Non-pigmented ciliary epithelial cell (primary cell): Measurements from ENCODE around the gene ITGAV.

Experiments used
- DNase-seq: peaks from one replicate; pipeline ENCODE4 v3.0.0-alpha.2; 2010; ENCODE audit warnings: low read depth

ITGAV gene

DNA sequence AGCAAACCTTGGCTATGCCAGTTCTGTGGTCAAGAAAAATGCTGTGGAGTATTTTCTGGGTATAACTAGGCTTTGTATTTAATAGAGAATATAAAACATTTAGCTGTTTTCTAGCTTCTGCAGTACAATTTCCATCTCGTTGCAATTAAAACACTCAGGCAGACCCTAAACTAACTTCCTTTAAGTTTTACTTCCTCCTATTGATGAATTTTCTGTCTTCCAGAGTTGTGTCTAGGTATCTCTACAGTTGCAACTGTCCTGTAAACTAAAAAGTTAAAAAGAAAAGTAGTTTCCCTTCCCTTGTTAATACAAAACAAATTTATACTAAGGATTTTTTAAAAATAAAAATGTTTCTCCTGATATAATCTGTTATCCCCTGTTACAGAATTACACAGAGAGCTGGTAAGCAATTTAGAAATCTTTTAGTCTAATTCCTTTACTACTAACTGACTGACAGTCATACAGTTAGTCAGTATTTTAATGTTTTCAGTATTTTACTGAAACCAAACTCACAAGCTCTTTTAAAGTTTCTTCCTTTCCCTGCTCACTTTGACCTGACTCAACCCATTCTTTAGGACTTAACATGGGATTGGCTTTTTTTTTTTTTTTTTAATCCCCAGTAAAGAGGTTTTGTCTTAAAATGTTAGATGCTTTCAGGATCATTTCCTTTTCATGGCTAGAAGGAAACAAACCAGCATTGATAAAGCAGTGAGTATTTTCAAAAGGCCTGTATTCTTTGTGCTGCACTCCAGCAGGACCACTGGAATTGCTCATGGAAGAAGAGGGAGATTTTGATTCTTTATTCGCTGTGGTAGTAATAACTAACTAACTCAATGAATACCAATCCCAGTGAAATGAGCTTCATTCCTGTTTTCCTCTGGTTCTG, 22.9 kb downstream of the ITGAV start:
- DNase-seq = no peak

DNA sequence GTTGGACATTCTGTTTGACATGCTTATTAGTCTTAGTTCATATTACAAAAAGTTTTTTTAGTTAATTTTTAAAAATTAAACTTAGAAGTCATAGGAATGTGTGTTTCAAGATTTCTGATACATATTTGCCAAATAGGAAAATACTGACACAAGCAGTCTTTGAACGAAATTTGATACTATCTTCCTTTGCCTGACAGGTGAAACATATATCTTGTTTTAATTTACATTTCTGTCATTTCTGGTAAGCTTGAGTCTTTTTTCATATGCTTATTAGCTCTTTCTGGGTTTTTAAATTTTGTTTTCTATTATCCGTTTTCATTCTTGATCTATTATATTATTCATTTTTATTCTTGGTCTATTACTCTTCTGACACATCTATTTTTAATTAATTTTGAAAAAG, 24.5 kb downstream of the ITGAV start:
- no peak for DNase-seq

DNA sequence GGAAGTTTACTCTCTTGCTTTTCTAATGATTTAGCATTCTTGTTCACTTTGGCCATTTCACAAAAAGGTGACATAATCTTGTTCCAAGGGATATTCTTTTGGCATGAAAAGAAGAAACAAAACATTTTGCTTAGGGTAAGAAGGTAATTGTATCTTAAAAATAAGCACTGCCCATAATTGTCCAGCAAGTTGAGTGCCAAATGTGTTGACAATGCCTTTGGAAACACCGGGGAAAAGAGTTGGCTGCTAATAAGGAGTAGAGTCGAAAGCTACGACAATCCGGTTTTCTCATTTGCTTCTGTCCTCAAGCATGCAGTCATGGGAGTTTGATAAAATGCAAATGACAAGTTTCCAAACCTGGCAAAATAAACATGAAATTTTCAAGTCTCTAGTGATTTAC, 27.3 kb downstream of the ITGAV start:
- no peak for DNase-seq

DNA sequence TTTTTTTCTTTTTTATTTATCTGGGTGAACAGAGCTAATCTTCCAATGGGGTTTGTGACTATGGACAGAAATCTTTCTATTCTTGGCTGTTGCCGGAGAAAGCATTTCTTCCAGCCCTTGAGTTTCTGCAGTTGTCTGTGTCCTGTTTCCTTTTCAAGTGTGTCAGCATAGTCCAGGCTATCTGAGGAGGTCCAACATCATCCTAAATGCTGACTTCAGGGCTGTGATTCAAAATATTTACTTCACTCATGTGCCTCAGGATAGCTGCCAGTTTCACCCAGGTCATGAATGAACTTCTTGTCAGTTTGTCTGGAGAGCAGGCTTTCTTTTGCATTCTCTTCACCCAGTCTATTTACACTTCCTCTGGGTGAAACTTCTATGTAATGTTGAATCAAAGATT, 27.9 kb downstream of the ITGAV start:
- no peak for DNase-seq

DNA sequence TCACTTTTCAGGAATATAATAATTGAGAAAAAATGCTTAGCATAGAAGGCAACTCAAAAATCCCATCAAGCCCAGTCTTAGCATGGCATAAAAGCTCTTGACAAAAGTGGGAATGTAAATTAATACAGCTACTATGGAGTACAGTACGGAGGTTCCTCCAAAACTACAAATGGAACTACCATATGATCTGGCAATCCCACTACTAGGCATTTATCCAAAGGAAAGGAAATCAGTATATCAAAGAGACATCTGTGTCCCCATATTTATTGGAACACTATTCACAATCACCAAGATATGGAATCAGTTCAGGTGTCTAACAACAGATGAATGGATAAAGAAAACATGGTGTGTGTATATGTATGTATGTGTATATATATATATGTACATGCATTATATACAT, 28.8 kb downstream of the ITGAV start:
- no peak for DNase-seq

DNA sequence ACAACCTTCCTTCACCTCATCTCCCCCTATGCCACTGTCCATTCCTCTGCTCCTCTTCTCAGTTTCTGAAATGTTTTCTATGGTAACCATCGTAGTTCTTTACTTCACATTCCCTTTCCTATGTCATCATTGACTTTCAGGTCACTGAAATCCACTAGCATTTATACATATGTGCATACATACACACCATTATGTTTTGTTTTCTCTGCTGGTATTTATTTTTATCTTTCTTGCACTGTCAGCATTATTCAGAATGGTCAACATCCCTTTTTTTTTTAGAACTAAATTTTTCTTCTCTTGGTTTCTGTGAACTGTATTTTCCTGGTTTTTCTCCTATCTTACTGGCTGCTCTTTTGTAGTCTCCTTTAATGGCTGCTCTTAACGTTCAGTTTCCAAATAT, 33.2 kb downstream of the ITGAV start:
- no peak for DNase-seq

DNA sequence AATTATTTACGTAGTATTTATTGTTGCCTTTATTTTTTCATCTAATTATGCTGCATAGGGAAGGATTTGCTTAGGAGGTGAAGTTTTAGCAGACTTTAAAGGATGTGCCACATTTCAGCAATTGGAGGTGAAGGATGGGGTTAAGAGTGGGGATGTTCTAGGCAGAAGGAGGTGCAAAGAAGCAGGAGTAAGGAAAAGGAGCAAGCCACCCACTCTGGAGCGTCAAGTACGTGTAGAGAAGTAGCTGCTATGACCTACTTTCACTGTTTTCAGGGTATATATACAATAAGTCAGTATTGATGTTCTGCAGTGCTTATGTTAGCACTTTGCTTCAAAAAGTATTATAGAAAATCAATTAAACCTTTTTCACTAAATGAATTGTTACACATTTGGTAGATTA, 34.4 kb downstream of the ITGAV start:
- no peak for DNase-seq

DNA sequence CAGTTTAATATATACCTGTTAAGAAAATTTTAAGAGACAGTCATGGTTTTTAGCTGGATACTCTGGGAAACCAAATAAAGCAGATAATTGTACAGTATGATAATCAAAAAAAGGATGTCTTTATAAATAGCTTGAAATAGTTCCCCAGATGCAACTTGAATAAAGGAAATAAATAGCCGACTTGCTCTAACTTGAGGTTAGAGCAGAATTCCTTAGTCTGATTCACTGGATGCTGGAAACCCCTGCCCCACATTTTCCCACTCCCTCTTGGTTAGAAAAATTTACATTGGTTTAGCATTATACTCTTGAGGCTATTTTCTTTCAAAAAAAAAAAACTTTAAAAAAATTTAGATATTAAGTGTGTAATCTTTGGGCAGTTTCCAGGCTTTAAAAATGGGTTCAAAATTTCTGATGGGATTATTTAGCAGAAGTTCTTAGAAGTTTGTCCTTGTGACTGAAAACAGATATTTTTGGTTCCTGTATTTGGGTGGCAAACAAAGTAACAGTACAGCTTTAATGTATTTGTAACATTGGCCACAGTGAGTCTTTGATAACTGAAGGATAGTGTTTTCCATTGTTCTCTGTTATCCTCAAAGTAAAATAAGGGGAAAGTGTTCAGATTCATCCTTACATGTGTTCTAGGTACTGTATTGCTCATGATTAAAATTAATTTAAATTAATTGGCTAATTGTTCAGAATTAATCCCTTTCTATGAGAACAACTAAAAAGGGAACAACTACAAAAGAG, 39.6 kb downstream of the ITGAV start:
- DNase-seq = no peak

DNA sequence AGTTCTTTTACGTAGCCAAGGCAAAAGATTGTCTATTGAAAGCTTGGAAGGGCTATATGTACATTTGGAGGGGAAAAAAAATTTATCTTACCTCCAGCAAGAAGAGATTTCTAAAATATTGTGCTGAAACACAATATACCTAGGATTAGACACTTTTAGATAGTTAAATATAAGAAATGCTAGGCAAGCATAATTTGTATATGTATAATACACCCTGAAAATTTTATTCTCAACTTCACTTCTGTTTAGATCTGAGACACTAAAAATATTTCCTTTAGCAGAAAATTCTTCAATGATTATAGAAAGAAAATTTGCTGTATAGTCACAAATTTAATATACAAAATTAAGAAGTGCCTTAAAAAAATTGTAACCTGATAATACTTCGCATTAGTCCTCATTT, 42.6 kb downstream of the ITGAV start:
- no peak for DNase-seq

DNA sequence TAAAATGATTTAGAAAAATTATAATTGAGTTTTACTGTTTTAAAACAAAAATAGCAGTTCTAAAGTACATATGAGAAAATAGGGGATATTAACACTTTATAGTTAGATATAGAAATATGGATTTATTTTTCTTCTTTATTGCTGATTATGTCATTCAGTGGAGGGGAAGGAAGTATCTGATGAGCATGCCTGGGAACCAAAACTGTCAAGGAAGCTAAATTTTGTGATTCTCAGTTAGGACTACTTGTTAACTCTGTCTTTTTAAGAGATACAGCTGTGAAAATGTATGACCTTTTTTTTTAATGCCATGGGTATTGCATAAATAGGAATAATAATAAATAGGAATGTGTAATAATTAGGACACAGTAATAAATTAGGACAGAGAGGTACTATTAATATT, 44.8 kb downstream of the ITGAV start:
- no peak for DNase-seq

DNA sequence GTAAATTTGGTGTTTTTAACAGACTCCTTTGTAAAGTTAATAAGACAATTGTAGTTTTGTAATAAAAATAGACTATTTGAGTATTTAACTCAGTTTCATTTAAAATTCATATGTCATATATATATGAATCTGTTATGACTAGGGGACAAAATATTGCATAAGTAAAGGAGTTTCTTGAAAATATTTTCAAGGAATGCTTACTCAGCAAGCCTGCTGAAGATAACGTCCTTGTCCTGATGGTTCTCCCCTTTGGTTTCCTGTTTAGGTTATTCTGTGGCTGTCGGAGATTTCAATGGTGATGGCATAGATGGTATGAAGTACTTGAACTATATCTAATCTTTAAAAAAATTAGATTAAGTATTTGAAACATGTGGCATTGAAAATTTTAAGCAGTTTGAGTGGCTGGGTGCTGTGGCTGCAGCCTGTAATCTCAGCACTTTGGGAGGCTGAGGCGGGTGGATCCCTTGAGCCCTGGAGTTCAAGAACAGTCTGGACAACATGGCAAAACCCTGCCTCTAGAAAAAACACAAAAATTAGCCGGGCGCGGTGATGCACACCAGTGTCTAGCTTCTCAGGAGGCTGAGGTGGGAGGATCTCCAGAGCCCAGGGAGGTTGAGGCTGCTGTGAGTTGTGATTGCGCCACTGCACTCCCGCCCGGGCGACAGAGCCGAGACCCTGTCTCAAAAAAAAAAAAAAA, 47.1 kb downstream of the ITGAV start:
- DNase-seq = no peak

DNA sequence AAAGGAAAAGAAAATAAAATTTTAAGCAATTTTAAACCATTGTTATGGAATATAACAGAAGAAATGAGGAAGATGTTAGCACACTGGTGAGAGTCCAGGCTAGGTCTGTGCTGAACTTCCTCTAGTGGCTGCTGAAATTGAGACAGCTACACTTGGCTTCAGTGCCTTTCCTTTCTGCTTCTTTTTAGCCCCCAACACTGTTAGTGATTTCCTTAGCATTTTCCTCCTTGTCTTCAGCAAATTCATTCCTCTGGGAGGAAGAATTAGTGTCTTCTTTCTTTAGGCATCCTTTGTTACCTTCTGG, 47.6 kb downstream of the ITGAV start:
- no peak for DNase-seq

DNA sequence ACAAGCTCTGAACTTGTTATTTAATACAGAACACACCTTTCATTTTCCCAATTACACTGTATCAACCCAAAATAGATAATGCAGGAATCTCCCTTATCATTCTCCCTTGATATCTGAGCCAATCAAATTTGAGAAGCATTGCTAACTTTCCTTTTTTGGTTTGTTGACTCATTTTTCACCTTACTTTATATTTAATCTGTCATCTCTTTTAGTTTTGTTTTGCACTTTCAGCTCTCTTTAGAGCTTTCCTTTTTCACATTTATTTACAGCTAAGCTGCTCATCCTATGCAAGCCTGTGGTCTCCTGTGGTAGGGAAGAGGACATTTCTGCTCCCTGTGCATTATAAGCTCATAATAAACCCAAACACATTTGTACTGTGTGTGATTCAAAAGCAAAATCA, 50.1 kb downstream of the ITGAV start:
- no peak for DNase-seq

DNA sequence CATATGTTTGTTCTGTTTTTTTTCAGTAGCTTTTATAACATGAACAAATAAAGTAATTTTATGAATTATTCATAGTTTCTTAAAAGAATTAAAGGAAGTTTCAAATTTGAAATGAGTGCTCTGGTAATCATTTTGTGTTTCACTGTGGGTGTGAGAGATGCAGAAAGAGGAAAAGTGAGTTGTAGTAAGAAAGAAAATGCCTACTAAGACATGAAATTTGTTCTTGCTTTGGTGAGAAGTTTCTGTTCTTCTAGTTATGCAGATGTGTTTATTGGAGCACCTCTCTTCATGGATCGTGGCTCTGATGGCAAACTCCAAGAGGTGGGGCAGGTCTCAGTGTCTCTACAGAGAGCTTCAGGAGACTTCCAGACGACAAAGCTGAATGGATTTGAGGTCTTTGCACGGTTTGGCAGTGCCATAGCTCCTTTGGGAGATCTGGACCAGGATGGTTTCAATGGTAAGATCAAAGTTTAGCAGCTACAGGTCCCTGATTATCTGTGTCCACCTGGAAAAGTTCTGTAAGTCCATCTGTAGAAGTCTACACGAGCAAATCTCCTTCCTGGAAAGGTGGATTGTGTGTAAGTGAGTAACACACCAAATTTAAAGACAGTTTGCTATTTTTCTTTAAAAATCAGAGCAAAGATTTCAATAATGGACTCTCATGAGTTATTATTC, 51.4 kb downstream of the ITGAV start:
- no peak for DNase-seq

DNA sequence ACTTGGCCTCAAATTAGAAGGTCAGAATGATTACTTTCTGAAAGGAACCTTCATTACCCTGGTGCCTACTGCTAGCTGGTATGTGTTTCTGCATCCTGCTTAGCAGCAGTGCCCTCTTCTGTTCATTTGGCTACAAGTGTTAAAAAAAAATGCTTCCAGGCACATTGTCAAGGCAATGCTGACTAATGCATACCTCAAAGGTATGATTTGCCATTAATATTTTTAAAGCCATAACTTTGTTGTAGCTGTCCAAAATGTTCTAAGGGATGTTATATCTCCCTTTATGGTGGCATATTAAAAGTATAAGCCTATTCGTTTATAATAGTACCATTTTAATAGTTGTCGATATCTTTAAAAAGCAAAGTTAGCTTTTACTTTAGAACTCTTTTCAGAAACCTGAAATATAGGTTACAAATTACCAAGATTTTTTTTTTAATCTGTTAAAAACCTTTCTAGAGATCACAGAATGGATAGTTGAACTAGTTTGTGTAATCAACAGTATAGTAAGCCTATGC, 52.0 kb downstream of the ITGAV start:
- peak; percentile 49 for DNase-seq

DNA sequence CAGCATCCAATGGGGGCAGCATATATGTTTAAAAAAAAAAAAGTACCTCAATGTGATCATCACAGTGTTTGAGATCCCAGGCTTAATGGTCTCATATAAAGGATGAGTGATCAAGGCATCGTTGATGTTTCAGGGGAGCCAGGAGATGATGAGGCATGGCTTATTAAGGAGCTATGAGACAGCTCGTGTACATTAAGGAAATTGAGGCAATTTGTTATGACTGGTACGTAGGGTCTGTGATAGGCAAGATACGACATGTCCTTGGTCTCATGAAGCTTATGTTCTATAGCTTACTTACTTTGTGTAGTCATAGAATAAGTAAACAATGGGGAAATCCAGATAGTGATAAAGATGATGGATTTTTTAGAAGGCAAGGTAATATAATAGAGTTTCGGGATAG, 54.9 kb downstream of the ITGAV start:
- DNase-seq = no peak

DNA sequence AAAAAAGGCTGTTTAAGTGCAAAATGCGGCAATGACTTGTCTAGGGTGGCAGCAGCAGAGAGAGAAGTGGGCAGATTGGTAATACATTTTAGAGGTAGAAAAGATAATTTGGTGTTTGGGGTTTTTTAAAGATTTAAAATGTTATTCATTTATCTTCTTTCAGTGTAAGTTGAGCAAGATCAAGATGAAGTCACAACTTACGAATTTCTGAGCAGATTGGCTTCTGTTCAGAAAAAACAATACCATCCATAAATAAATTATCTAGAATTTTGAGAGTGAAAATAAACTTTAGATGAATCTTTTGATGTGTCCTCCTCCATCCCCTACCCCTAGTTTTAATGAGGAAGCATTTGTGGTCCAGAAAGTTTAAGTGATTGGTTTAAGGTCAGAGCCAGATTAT, 56.1 kb downstream of the ITGAV start:
- no peak for DNase-seq

DNA sequence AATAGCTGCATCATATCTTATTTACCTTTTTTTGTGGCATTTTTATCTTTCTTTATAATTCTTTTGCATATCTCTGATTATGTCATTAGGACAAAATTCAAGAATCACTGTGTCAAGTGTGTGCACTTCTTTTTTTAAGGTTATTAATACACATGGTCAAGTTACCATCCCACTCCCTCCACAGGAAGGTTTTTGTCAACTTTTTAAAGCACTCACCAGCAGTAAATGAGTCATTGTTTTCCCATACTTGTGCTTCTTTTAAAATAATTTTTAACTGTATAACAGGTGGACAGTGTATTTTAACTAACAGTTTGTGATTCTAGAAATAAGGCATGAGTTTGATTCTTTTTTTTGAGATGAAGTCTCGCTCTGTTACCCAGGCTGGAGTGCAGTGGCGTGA, 58.3 kb downstream of the ITGAV start:
- DNase-seq = peak; percentile 10

DNA sequence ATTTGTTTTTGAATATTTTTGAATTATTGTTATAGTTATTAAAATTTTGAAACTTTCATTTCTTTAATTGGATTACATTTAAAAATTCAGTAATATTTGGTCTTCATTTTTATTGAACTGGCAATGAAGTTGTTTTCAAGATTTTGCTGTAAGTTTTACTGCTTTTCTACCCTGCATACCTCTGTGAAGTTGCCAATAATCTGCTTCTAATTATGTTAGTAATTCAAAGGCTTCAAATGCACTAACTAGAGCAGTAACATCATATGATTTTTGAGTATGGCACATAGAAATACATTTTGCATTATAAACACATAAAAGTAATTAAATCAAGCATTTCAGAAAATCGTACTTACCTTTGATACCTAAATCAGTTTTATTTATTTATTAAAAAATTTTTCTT, 63.7 kb downstream of the ITGAV start:
- no peak for DNase-seq

DNA sequence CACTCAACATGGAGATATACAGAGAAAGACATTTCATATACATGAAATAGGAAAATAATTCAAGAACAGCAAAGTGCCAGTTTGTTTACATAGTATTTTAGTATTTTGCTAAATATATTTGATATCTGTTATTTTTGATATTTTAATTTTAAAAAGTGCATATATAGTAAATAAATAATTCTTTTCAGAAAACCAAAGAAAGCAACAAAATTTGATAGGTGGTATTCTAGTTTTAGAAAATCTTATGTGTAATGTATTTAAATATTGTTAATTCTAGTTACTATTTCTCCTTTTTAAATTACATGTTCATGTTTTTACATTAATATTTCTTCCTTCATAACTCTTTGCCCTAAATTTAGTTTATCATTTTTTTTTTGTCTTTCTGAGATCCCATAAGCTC, 69.5 kb downstream of the ITGAV start:
- no peak for DNase-seq

DNA sequence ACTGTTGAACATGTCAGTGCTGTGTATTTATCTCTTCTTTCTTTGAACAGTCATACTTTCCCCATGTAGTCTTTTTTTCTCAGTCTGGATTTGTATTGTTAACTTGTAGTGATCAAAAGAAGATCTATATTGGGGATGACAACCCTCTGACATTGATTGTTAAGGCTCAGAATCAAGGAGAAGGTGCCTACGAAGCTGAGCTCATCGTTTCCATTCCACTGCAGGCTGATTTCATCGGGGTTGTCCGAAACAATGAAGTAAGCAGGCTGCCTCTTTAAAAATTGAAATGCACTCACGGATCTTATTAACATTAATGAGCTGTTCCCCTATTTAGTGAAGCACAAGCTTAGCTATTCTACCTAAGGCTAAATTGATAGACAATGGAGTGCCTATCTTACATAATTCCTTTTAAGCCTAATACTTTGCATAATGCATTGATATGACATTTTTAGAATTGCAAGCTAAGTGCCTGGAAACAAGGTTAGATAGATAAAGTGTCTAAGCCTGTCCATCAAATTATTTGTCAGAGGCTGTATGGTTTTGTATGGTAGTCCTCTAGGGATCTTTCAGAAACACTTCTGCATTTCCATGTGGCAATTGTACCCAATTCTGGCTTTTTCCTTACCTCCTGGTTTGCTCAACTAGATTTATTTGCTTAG, 74.7 kb downstream of the ITGAV start:
- DNase-seq = no peak

DNA sequence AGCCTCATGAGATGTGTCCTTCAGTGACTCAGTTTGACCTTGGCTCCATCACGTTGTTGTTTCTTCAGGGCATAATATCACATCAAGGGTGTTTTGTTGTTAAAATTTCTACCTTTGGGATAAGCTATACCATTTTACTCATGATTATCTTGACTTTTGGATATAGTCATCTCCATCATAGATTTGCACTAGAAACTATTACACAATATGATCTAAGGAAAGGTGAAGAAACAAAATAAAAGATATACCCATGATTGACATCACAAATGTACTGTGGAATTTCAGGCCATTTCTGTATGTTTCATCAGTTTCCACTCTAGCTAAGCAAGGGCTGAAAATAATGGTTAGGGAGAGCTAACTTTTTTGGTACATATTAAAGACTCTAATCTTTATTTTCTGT, 79.3 kb downstream of the ITGAV start:
- no peak for DNase-seq
